ENCODE results near the gene TMEM69.
"Not testable (repeated sequence)": the region's sequence is repeated elsewhere in the genome, so short reads cannot be mapped to it uniquely, and the experiment has no call there.

TMEM69 gene

DNA sequence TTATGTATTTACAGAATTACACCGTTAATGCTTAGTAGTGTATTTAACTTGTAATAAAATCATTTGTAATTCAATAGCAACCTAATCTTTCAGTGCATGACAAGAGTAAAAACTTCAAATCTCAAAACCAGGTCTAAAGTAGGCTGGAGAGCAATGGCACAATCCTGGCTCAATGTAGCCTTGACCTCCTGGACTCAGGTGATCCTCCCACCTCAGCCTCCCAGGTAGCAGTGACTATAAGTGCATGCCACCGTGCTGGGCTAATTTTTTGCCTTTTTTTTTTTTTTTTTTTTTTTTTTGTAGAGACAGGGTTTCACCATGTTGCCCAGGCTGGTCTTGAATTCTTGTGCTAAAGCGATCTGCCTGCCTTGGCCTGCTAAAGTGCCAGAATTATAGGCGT, 51.2 kb downstream of the TMEM69 start:
- DNase-seq (ENCODE audit: low read depth in 2 of 2) = no peak
- no peak for TF ChIP-seq CTCF (IDR thresholded peaks at IDR 0.05; ENCODE audit: low read depth, low read length)
- H3K4me3 ChIP-seq (replicated peaks in 1 of 2; ENCODE audit: low read depth in 2 of 2, low read length in 2 of 2) = no peak overlapping the region

- not testable (repeated sequence) for DNase-seq (ENCODE audit: low read depth in 2 of 2); H3K4me3 ChIP-seq (replicated peaks in 1 of 2; ENCODE audit: low read depth in 2 of 2, low read length in 2 of 2)
Observed at GRCh38 chr1:45739641-45740156, 51.7 kb downstream of the TMEM69 start.
